Measurements from ENCODE around the gene NOL4L. TPM values are rescaled to one million over a fixed set of nuclear protein-coding genes. Genes with fewer than 3 reads are reported as not detected.

The NOL4L gene
- total RNA-seq, 6 experiments from 2014 or later = 12.0 to 16.3 (median 13.2) TPM

- H3K27ac Mint-ChIP-seq = no peak overlapping the region
- TF ChIP-seq CTCF (IDR thresholded peaks at IDR 0.05) = no peak
- no peak for DNase-seq
- H3K4me1 Mint-ChIP-seq (ENCODE audit: low read depth) = no peaks in the 10 kb centered on the region
- no peak overlapping the region for H3K4me3 Mint-ChIP-seq
- H3K27me3 Mint-ChIP-seq (ENCODE audit: insufficient read depth) = no peaks in the 10 kb centered on the region; the same call in 1 of the 2 replicates
- no peaks in the 10 kb centered on the region for H3K9me3 Mint-ChIP-seq
- peaks cover 50% of the 10 kb centered on the region for H3K36me3 Mint-ChIP-seq (ENCODE audit: low read depth)
Observed at GRCh38 chr20:32432277-32432676, 152.9 kb downstream of the NOL4L start.

- no peaks in the 10 kb centered on the region; the same call in 1 of the 2 replicates for H3K27me3 Mint-ChIP-seq (ENCODE audit: insufficient read depth)
- H3K36me3 Mint-ChIP-seq (ENCODE audit: low read depth) = peaks cover 53% of the 10 kb centered on the region
- no peak overlapping the region for H3K4me3 Mint-ChIP-seq
- TF ChIP-seq CTCF (IDR thresholded peaks at IDR 0.05) = no peak
- H3K27ac Mint-ChIP-seq = no peak overlapping the region
- DNase-seq = no peak
- H3K9me3 Mint-ChIP-seq = no peaks in the 10 kb centered on the region
- H3K4me1 Mint-ChIP-seq (ENCODE audit: low read depth) = no peaks in the 10 kb centered on the region
Observed at GRCh38 chr20:32431457-32431856, 153.7 kb downstream of the NOL4L start.

GRCh38 chr20:32429745-32430360, 155.3 kb downstream of the NOL4L start:
- no peak for DNase-seq
- Mint-ChIP-seq H3K4me3 (no peak overlapping the region), H3K9me3 (no peaks in the 10 kb centered on the region), H3K27me3 (ENCODE audit: insufficient read depth) (no peaks in the 10 kb centered on the region; the same call in 1 of the 2 replicates), H3K36me3 (ENCODE audit: low read depth) (peaks cover 51% of the 10 kb centered on the region), H3K27ac (no peak overlapping the region; the same call in 1 of the 2 replicates), H3K4me1 (ENCODE audit: low read depth) (no peaks in the 10 kb centered on the region)
- TF ChIP-seq CTCF (IDR thresholded peaks at IDR 0.05) = no peak

- H3K27ac Mint-ChIP-seq = peak overlapping the region; percentile 18; the same call in 1 of the 2 replicates
- DNase-seq = no peak
- H3K4me3 Mint-ChIP-seq = no peak overlapping the region
- no peaks in the 10 kb centered on the region for H3K4me1 Mint-ChIP-seq (ENCODE audit: low read depth)
- H3K9me3 Mint-ChIP-seq = no peaks in the 10 kb centered on the region
- no peaks in the 10 kb centered on the region; the same call in 1 of the 2 replicates for H3K27me3 Mint-ChIP-seq (ENCODE audit: insufficient read depth)
- no peak for TF ChIP-seq CTCF (IDR thresholded peaks at IDR 0.05)
- H3K36me3 Mint-ChIP-seq (ENCODE audit: low read depth) = peaks cover 50% of the 10 kb centered on the region
Observed at GRCh38 chr20:32429343-32429742, 155.8 kb downstream of the NOL4L start.

GRCh38 chr20:32427996-32428395, 157.1 kb downstream of the NOL4L start:
- no peak for TF ChIP-seq CTCF (IDR thresholded peaks at IDR 0.05)
- Mint-ChIP-seq H3K36me3 (ENCODE audit: low read depth) (peaks cover 37% of the 10 kb centered on the region), H3K4me3 (no peak overlapping the region), H3K9me3 (no peaks in the 10 kb centered on the region), H3K27ac (no peak overlapping the region), H3K27me3 (ENCODE audit: insufficient read depth) (no peaks in the 10 kb centered on the region; the same call in 1 of the 2 replicates), H3K4me1 (ENCODE audit: low read depth) (no peaks in the 10 kb centered on the region)
- no peak for DNase-seq

Data from HFFc6 (cell line).